ENCODE results near the gene FRMD8.

DNA sequence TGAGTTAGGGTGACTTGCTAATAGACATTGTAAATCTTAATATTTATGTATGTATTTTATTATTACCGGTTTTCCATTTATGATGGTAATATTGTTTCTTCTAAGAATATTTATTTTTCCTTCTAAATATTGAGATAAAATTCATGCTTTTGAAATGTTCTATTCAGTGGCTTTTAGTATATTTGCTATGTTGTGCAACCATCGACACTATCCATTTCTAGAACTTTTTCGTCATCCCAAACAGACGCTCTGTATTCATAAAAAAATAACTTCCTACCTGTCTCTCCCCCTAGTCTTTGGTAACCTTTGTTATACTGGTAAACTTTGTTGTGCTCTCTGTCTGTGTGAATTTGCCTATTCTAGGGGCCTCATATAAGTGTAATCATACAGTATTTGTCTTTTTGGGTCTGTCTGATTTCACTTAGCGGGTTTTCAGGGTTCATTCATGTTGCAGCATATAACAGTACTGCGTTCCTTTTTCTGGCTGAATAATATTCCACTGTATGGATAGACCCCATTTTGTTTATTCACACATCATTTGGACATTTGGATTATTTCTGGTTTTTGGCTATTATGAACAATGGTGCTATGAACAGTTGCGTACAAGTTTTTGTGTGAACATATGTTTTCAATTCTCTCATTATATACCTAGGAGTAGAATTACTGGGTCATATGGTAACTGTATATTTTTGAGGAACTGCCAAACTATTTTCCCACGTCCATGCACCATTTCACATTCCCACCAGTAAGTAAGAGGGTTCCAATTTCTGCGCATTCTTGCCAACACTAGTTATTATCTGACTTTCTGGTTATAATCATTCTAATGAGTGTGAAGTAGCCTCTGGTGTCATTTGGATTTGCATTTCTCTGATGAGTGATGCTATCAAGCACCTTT lies 52.1 kb downstream of the FRMD8 start:
- TF ChIP-seq, protein P1, sequence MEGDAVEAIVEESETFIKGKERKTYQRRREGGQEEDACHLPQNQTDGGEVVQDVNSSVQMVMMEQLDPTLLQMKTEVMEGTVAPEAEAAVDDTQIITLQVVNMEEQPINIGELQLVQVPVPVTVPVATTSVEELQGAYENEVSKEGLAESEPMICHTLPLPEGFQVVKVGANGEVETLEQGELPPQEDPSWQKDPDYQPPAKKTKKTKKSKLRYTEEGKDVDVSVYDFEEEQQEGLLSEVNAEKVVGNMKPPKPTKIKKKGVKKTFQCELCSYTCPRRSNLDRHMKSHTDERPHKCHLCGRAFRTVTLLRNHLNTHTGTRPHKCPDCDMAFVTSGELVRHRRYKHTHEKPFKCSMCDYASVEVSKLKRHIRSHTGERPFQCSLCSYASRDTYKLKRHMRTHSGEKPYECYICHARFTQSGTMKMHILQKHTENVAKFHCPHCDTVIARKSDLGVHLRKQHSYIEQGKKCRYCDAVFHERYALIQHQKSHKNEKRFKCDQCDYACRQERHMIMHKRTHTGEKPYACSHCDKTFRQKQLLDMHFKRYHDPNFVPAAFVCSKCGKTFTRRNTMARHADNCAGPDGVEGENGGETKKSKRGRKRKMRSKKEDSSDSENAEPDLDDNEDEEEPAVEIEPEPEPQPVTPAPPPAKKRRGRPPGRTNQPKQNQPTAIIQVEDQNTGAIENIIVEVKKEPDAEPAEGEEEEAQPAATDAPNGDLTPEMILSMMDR (IDR thresholded peaks at IDR 0.05 in 4 of 5, conservative IDR thresholded peaks at IDR 0.05 in 1 of 5): no peak
- TF ChIP-seq POLR2A (IDR thresholded peaks at IDR 0.05): no peak

Data from gastrocnemius medialis (tissue), 4 donors.